Fibroblast of lung (primary cell): ENCODE measurements around the gene NEDD4L.

Source experiments
- EZH2 ChIP-seq: IDR thresholded peaks from 2 replicates; pipeline ENCODE4 v1.5.1; 2012; ENCODE audit warnings: low read length, control low read depth, mild to moderate bottlenecking; ENCODE audit errors: missing control alignments
- TF ChIP-seq, protein P1 (sequence below), 2 donors: IDR thresholded peaks in 1 of 2; conservative IDR thresholded peaks in 1 of 2; 1 replicate in 1 of 2; 2 replicates in 1 of 2; pipeline ENCODE4 v1.5.1; 2011 to 2012; ENCODE audit warnings: low read length in 2 of 2, control low read depth in 1 of 2, inconsistent platforms in 1 of 2, low read depth in 1 of 2, mild to moderate bottlenecking in 1 of 2

DNA sequence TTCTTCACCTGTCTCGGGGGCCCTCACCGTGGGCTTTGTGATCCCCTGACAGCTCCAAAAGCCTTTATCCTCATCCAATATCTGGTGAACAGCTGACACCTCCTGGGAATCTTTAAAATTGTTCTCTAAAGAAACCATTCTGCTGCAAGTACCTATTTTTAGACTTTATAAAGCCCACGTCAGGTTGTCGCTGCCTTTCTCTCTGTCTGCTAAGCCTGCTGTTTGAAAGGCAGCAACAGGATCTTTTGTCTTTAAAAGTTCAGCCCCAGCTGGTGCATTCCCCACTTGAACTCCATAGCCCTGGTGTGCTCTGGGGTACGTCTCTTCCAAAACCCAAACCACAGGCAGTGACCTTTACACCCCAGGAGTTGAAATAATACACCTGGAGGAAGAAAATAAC, 145.0 kb downstream of the NEDD4L start:
- TF ChIP-seq, protein P1, sequence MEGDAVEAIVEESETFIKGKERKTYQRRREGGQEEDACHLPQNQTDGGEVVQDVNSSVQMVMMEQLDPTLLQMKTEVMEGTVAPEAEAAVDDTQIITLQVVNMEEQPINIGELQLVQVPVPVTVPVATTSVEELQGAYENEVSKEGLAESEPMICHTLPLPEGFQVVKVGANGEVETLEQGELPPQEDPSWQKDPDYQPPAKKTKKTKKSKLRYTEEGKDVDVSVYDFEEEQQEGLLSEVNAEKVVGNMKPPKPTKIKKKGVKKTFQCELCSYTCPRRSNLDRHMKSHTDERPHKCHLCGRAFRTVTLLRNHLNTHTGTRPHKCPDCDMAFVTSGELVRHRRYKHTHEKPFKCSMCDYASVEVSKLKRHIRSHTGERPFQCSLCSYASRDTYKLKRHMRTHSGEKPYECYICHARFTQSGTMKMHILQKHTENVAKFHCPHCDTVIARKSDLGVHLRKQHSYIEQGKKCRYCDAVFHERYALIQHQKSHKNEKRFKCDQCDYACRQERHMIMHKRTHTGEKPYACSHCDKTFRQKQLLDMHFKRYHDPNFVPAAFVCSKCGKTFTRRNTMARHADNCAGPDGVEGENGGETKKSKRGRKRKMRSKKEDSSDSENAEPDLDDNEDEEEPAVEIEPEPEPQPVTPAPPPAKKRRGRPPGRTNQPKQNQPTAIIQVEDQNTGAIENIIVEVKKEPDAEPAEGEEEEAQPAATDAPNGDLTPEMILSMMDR (conservative IDR thresholded peaks at IDR 0.05 in 1 of 2, IDR thresholded peaks at IDR 0.05 in 1 of 2; ENCODE audit: low read depth in 1 of 2, low read length in 2 of 2) = no peak
- TF ChIP-seq EZH2 = no peak
